Stimulated activated effector memory CD8-positive, alpha-beta T cell treated with anti-CD3 and anti-CD28 coated beads, Interleukin-12 subunit alpha, Interleukin-12 subunit beta, amount 100 ng/mL, for 72 hours (primary cell): ENCODE results near the gene GSPT2.
"Not testable (repeated sequence)": the region's sequence is repeated elsewhere in the genome, so short reads cannot be mapped to it uniquely, and the experiment has no call there.

Experiments used
- ATAC-seq: fragments of 150-1000 bp; cut with Tn5 transposase; 2 replicates; pipeline ENCODE4 v1.10.0; 2021
- DNase-seq, 2 donors: peaks; one replicate each; pipeline ENCODE4 v3.0.0; 2021 to 2022; ENCODE audit warnings: low spot score in 2 of 2
- H3K27ac Mint-ChIP-seq: one replicate; pipeline ENCODE4 v1.8.0; 2022; ENCODE audit warnings: mild to moderate bottlenecking, mixed read lengths
- H3K36me3 Mint-ChIP-seq: one replicate; pipeline ENCODE4 v1.8.0; 2022; ENCODE audit warnings: mild to moderate bottlenecking, mixed read lengths
- H3K4me1 Mint-ChIP-seq: one replicate; pipeline ENCODE4 v1.8.0; 2022; ENCODE audit warnings: mixed read lengths
- H3K4me3 Mint-ChIP-seq: one replicate; pipeline ENCODE4 v1.8.0; 2022; ENCODE audit warnings: mild to moderate bottlenecking, mixed read lengths
- H3K9me3 Mint-ChIP-seq: one replicate; pipeline ENCODE4 v1.8.0; 2022; ENCODE audit warnings: mixed read lengths

The GSPT2 gene

GRCh38 chrX:51743179-51743957 is at the start of gene GSPT2:
Gene GSPT2 (plus strand): TSS chrX:51743442. CDS start chrX:51743627, 185 bp downstream.
- H3K36me3 Mint-ChIP-seq, result peaks cover 9% of the 10 kb centered on the region
- peaks cover 9% of the 10 kb centered on the region for H3K4me1 Mint-ChIP-seq
- H3K4me3 Mint-ChIP-seq, result peak within 1 kb of the TSS; percentile 80
- H3K9me3 Mint-ChIP-seq, result peaks cover 4% of the 10 kb centered on the region
- H3K27ac Mint-ChIP-seq, result peak within 1 kb of the TSS; percentile 82
- DNase-seq (peak; percentile 23 to 66), ATAC-seq (peak; percentile 98)

GRCh38 chrX:51694254-51694653 is 49.0 kb upstream of the GSPT2 start:
- no peaks in the 10 kb centered on the region for H3K4me1 Mint-ChIP-seq
- H3K4me3 Mint-ChIP-seq, result no peak overlapping the region
- H3K36me3 Mint-ChIP-seq, result no peaks in the 10 kb centered on the region
- DNase-seq (no peak), ATAC-seq (no peak)
- no peaks in the 10 kb centered on the region for H3K9me3 Mint-ChIP-seq
- no peak overlapping the region for H3K27ac Mint-ChIP-seq

- DNase-seq (no peak), ATAC-seq (no peak)
- H3K27ac Mint-ChIP-seq, result no peak overlapping the region
- H3K36me3 Mint-ChIP-seq, result no peaks in the 10 kb centered on the region
- H3K4me3 Mint-ChIP-seq, result no peak overlapping the region
- no peaks in the 10 kb centered on the region for H3K9me3 Mint-ChIP-seq
- no peaks in the 10 kb centered on the region for H3K4me1 Mint-ChIP-seq
Measured at GRCh38 chrX:51697397-51697796, 45.8 kb upstream of the GSPT2 start.

- H3K36me3 Mint-ChIP-seq, DNase-seq, H3K4me3 Mint-ChIP-seq, H3K4me1 Mint-ChIP-seq, H3K27ac Mint-ChIP-seq, H3K9me3 Mint-ChIP-seq, ATAC-seq: not testable (repeated sequence)
Measured at GRCh38 chrX:51710277-51711164, 32.7 kb upstream of the GSPT2 start, which contains the start of gene CENPVL1. Gene CENPVL1 (plus strand): TSS chrX:51710512. CDS start chrX:51710512, 0 bp downstream.

- not testable (repeated sequence) for H3K4me1 Mint-ChIP-seq, DNase-seq, H3K27ac Mint-ChIP-seq, ATAC-seq, H3K4me3 Mint-ChIP-seq, H3K9me3 Mint-ChIP-seq, H3K36me3 Mint-ChIP-seq
Measured at GRCh38 chrX:51712943-51713647, 30.1 kb upstream of the GSPT2 start.

GRCh38 chrX:51728202-51728601 is 15.0 kb upstream of the GSPT2 start:
- no peaks in the 10 kb centered on the region for H3K4me1 Mint-ChIP-seq
- no peak for ATAC-seq
- no peak for DNase-seq
- H3K27ac Mint-ChIP-seq, result no peak overlapping the region
- H3K4me3 Mint-ChIP-seq, result no peak overlapping the region
- H3K36me3 Mint-ChIP-seq, result no peaks in the 10 kb centered on the region
- H3K9me3 Mint-ChIP-seq, result no peaks in the 10 kb centered on the region

- H3K9me3 Mint-ChIP-seq, result no peaks in the 10 kb centered on the region
- no peak overlapping the region for H3K4me3 Mint-ChIP-seq
Measured at GRCh38 chrX:51737091-51737490, 6.2 kb upstream of the GSPT2 start.

GRCh38 chrX:51742586-51742985 is 656 bp upstream of the GSPT2 start:
- H3K27ac Mint-ChIP-seq, result peak overlapping the region; percentile 82
- no peak for ATAC-seq
- peaks cover 9% of the 10 kb centered on the region for H3K36me3 Mint-ChIP-seq
- H3K4me3 Mint-ChIP-seq, result peak overlapping the region; percentile 80
- H3K9me3 Mint-ChIP-seq, result peaks cover 4% of the 10 kb centered on the region
- H3K4me1 Mint-ChIP-seq, result peaks cover 9% of the 10 kb centered on the region
- DNase-seq, result no peak

More at GRCh38 chrX:51737091-51737490, 6.2 kb upstream of the GSPT2 start:
- Mint-ChIP-seq H3K27ac (no peak overlapping the region), H3K4me1 (no peaks in the 10 kb centered on the region), H3K36me3 (no peaks in the 10 kb centered on the region)
- no peak for ATAC-seq
- DNase-seq, result no peak

- peaks cover 9% of the 10 kb centered on the region for H3K4me1 Mint-ChIP-seq
- H3K36me3 Mint-ChIP-seq, result peaks cover 14% of the 10 kb centered on the region
- DNase-seq, result no peak
- no peak overlapping the region for H3K27ac Mint-ChIP-seq
- peaks cover 4% of the 10 kb centered on the region for H3K9me3 Mint-ChIP-seq
- no peak for ATAC-seq
- no peak overlapping the region for H3K4me3 Mint-ChIP-seq
Measured at GRCh38 chrX:51747671-51748070, 4.4 kb downstream of the GSPT2 start.

- Mint-ChIP-seq H3K4me1 (no peaks in the 10 kb centered on the region), H3K9me3 (no peaks in the 10 kb centered on the region), H3K27ac (no peak overlapping the region), H3K4me3 (no peak overlapping the region), H3K36me3 (no peaks in the 10 kb centered on the region)
- ATAC-seq, result no peak
- DNase-seq, result no peak
Measured at GRCh38 chrX:51759055-51759839, 16.0 kb downstream of the GSPT2 start.

GRCh38 chrX:51760657-51761056 is 17.4 kb downstream of the GSPT2 start:
- ATAC-seq (no peak), DNase-seq (no peak)
- H3K4me3 Mint-ChIP-seq, result no peak overlapping the region
- H3K4me1 Mint-ChIP-seq, result no peaks in the 10 kb centered on the region
- no peaks in the 10 kb centered on the region for H3K9me3 Mint-ChIP-seq
- H3K27ac Mint-ChIP-seq, result no peak overlapping the region
- H3K36me3 Mint-ChIP-seq, result no peaks in the 10 kb centered on the region

- Mint-ChIP-seq H3K4me1 (no peaks in the 10 kb centered on the region), H3K36me3 (no peaks in the 10 kb centered on the region), H3K9me3 (no peaks in the 10 kb centered on the region), H3K4me3 (no peak overlapping the region), H3K27ac (no peak overlapping the region)
- no peak for ATAC-seq
- no peak for DNase-seq
Measured at GRCh38 chrX:51766546-51766945, 23.3 kb downstream of the GSPT2 start.

- Mint-ChIP-seq H3K4me3 (no peak overlapping the region), H3K4me1 (no peaks in the 10 kb centered on the region), H3K27ac (no peak overlapping the region), H3K36me3 (no peaks in the 10 kb centered on the region), H3K9me3 (no peaks in the 10 kb centered on the region)
- DNase-seq (no peak), ATAC-seq (no peak)
Measured at GRCh38 chrX:51776851-51777250, 33.6 kb downstream of the GSPT2 start.

GRCh38 chrX:51779306-51779705 is 36.1 kb downstream of the GSPT2 start:
- H3K4me1 Mint-ChIP-seq, result no peaks in the 10 kb centered on the region
- DNase-seq, result no peak
- no peaks in the 10 kb centered on the region for H3K36me3 Mint-ChIP-seq

More at GRCh38 chrX:51779306-51779705, 36.1 kb downstream of the GSPT2 start:
- Mint-ChIP-seq H3K4me3 (no peak overlapping the region), H3K9me3 (no peaks in the 10 kb centered on the region), H3K27ac (no peak overlapping the region)
- ATAC-seq, result no peak
